ENCODE results near the gene SYT5. TPM values are rescaled to one million over a fixed set of nuclear protein-coding genes. Genes with fewer than 3 reads are reported as not detected.

The SYT5 gene
- total and polyA plus RNA-seq, 2 of the 13 experiments (the other 11 are each of a cell fraction or from before 2014, with no cell fraction given): not detected

DNA sequence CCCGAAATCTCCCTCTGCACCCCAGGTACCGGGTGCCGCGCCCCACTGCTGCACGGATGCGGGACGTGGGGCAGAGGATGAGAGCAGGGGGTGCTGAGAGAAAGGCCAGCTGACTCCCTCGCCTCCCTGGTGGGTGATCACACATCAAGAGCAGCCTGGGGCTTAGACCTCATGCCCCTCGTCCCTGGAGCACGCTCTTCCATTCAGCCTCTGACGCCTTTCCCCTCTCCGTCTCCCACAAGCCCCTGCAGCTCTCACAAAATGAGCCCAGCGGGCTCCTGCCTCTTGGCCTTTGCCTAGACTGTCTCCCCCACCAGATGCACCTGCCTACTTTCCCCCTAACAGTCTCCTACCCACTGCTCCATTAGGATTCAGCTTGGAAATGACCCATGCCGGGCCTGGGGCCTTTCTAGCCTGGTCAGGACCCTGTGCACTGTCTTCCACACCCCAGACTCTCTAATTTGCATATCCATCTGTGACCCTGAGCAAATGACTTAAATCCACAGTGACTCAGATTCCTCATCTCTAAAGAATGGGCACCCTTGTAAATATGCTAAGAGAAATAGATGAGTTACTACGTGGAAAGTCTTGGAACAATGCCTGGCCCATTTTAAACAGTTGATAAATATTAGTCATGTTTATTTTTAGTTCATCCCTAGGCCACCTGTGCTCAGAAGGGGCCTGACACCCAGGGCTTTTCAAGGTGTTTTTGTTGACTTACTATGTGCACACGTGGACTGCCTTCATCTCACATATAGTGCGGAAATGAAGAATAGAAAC, 29.8 kb upstream of the SYT5 start (continued):
- TF ChIP-seq, protein P1, sequence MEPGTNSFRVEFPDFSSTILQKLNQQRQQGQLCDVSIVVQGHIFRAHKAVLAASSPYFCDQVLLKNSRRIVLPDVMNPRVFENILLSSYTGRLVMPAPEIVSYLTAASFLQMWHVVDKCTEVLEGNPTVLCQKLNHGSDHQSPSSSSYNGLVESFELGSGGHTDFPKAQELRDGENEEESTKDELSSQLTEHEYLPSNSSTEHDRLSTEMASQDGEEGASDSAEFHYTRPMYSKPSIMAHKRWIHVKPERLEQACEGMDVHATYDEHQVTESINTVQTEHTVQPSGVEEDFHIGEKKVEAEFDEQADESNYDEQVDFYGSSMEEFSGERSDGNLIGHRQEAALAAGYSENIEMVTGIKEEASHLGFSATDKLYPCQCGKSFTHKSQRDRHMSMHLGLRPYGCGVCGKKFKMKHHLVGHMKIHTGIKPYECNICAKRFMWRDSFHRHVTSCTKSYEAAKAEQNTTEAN (CRISPR knock-in tag; conservative IDR thresholded peaks at IDR 0.05): peak; percentile 57; the same call in 1 of the 2 replicates
- TF ChIP-seq ZSCAN12 (CRISPR knock-in tag; IDR thresholded peaks at IDR 0.05): no peak
- TF ChIP-seq, protein P2, sequence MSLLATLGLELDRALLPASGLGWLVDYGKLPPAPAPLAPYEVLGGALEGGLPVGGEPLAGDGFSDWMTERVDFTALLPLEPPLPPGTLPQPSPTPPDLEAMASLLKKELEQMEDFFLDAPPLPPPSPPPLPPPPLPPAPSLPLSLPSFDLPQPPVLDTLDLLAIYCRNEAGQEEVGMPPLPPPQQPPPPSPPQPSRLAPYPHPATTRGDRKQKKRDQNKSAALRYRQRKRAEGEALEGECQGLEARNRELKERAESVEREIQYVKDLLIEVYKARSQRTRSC (CRISPR knock-in tag; IDR thresholded peaks at IDR 0.05; ENCODE audit: low read depth): no peak
- TF ChIP-seq ZFY (CRISPR knock-in tag; IDR thresholded peaks at IDR 0.05): 0 out of 2 replicates have a peak, but pooled peaks have one; percentile 16
- TF ChIP-seq, protein P3, sequence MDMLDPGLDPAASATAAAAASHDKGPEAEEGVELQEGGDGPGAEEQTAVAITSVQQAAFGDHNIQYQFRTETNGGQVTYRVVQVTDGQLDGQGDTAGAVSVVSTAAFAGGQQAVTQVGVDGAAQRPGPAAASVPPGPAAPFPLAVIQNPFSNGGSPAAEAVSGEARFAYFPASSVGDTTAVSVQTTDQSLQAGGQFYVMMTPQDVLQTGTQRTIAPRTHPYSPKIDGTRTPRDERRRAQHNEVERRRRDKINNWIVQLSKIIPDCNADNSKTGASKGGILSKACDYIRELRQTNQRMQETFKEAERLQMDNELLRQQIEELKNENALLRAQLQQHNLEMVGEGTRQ (IDR thresholded peaks at IDR 0.05; ENCODE audit: low read depth, low read length): 0 out of 2 replicates have a peak, but pooled peaks have one; percentile 8
- TF ChIP-seq, protein P3 (CRISPR knock-in tag; IDR thresholded peaks at IDR 0.05; ENCODE audit: borderline replicate concordance): no peak
- no peak for TF ChIP-seq ZNF205 (CRISPR knock-in tag; IDR thresholded peaks at IDR 0.05)
- TF ChIP-seq ZNF451 (CRISPR knock-in tag; IDR thresholded peaks at IDR 0.05): 0 out of 2 replicates have a peak, but pooled peaks have one; percentile 34
- TF ChIP-seq, protein P4, sequence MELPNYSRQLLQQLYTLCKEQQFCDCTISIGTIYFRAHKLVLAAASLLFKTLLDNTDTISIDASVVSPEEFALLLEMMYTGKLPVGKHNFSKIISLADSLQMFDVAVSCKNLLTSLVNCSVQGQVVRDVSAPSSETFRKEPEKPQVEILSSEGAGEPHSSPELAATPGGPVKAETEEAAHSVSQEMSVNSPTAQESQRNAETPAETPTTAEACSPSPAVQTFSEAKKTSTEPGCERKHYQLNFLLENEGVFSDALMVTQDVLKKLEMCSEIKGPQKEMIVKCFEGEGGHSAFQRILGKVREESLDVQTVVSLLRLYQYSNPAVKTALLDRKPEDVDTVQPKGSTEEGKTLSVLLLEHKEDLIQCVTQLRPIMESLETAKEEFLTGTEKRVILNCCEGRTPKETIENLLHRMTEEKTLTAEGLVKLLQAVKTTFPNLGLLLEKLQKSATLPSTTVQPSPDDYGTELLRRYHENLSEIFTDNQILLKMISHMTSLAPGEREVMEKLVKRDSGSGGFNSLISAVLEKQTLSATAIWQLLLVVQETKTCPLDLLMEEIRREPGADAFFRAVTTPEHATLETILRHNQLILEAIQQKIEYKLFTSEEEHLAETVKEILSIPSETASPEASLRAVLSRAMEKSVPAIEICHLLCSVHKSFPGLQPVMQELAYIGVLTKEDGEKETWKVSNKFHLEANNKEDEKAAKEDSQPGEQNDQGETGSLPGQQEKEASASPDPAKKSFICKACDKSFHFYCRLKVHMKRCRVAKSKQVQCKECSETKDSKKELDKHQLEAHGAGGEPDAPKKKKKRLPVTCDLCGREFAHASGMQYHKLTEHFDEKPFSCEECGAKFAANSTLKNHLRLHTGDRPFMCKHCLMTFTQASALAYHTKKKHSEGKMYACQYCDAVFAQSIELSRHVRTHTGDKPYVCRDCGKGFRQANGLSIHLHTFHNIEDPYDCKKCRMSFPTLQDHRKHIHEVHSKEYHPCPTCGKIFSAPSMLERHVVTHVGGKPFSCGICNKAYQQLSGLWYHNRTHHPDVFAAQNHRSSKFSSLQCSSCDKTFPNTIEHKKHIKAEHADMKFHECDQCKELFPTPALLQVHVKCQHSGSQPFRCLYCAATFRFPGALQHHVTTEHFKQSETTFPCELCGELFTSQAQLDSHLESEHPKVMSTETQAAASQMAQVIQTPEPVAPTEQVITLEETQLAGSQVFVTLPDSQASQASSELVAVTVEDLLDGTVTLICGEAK (IDR thresholded peaks at IDR 0.05): no peak
- TF ChIP-seq, protein P4 (CRISPR knock-in tag; IDR thresholded peaks at IDR 0.05): peak; percentile 76
- TF ChIP-seq ZFP41 (CRISPR knock-in tag; IDR thresholded peaks at IDR 0.05; ENCODE audit: borderline replicate concordance): 0 out of 2 replicates have a peak, but pooled peaks have one; percentile 59
- TF ChIP-seq, protein P5, sequence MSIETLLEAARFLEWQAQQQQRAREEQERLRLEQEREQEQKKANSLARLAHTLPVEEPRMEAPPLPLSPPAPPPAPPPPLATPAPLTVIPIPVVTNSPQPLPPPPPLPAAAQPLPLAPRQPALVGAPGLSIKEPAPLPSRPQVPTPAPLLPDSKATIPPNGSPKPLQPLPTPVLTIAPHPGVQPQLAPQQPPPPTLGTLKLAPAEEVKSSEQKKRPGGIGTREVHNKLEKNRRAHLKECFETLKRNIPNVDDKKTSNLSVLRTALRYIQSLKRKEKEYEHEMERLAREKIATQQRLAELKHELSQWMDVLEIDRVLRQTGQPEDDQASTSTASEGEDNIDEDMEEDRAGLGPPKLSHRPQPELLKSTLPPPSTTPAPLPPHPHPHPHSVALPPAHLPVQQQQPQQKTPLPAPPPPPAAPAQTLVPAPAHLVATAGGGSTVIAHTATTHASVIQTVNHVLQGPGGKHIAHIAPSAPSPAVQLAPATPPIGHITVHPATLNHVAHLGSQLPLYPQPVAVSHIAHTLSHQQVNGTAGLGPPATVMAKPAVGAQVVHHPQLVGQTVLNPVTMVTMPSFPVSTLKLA (IDR thresholded peaks at IDR 0.05): peak; percentile 77
